ENCODE measurements around the gene RAD51B.
"Not testable (repeated sequence)": the region's sequence is repeated elsewhere in the genome, so short reads cannot be mapped to it uniquely, and the experiment has no call there.

Gene RAD51B

GRCh38 chr14:68282479-68283377 lies 463.1 kb downstream of the RAD51B start:
- ATAC-seq (ENCODE audit: low read depth) (peak; percentile 60), DNase-seq (ENCODE audit: low spot score in 2 of 2) (no peak)
- Mint-ChIP-seq H3K4me1 (peaks cover 76% of the 10 kb centered on the region), H3K9me3 (no peaks in the 10 kb centered on the region), H3K27me3 (no peaks in the 10 kb centered on the region), H3K36me3 (no peaks in the 10 kb centered on the region), H3K27ac (peak overlapping the region; percentile 98), H3K4me3 (peak overlapping the region; percentile 66)

- peak; percentile 72 for ATAC-seq (ENCODE audit: low read depth)
- no peaks in the 10 kb centered on the region for H3K27me3 Mint-ChIP-seq
- peak; percentile 58 to 62 for DNase-seq (ENCODE audit: low spot score in 2 of 2)
- no peaks in the 10 kb centered on the region for H3K36me3 Mint-ChIP-seq
- H3K4me1 Mint-ChIP-seq, result peaks cover 71% of the 10 kb centered on the region
- H3K27ac Mint-ChIP-seq, result peak overlapping the region; percentile 98
- H3K9me3 Mint-ChIP-seq, result no peaks in the 10 kb centered on the region
- H3K4me3 Mint-ChIP-seq, result peak overlapping the region; percentile 22
These were observed 464.0 kb downstream of the RAD51B start for GRCh38 chr14:68283378-68284123.

DNA sequence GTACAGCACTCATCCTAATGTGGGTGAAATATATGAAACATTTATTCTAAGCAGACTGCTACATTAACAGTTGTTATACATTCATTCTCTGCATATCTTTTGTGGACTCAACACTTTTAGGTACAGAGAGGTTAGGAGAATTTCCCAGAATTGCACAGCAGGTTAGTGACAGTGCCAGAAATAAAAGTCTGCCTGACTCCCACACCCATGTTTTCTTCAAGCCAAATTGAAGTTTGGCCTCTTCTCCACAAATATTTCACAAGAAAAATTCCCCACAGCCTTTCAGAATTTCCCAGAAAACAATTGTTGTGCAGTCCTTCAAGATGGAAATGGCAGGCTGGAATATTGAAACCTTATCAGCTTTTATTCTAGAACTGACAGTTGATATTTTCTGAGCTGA lies 464.8 kb downstream of the RAD51B start:
- Mint-ChIP-seq H3K4me3 (no peak overlapping the region), H3K36me3 (no peaks in the 10 kb centered on the region), H3K27me3 (no peaks in the 10 kb centered on the region), H3K27ac (peak overlapping the region; percentile 98), H3K9me3 (no peaks in the 10 kb centered on the region), H3K4me1 (peaks cover 64% of the 10 kb centered on the region)
- ATAC-seq (ENCODE audit: low read depth) (no peak), DNase-seq (ENCODE audit: low spot score in 2 of 2) (no peak)

GRCh38 chr14:68284834-68285233 lies 465.3 kb downstream of the RAD51B start:
- DNase-seq (ENCODE audit: low spot score in 2 of 2) (no peak), ATAC-seq (ENCODE audit: low read depth) (no peak)
- no peaks in the 10 kb centered on the region for H3K36me3 Mint-ChIP-seq
- peak overlapping the region; percentile 98 for H3K27ac Mint-ChIP-seq
- H3K4me1 Mint-ChIP-seq, result peaks cover 61% of the 10 kb centered on the region
- peak overlapping the region; percentile 73 for H3K4me3 Mint-ChIP-seq
- no peaks in the 10 kb centered on the region for H3K9me3 Mint-ChIP-seq
- no peaks in the 10 kb centered on the region for H3K27me3 Mint-ChIP-seq

DNA sequence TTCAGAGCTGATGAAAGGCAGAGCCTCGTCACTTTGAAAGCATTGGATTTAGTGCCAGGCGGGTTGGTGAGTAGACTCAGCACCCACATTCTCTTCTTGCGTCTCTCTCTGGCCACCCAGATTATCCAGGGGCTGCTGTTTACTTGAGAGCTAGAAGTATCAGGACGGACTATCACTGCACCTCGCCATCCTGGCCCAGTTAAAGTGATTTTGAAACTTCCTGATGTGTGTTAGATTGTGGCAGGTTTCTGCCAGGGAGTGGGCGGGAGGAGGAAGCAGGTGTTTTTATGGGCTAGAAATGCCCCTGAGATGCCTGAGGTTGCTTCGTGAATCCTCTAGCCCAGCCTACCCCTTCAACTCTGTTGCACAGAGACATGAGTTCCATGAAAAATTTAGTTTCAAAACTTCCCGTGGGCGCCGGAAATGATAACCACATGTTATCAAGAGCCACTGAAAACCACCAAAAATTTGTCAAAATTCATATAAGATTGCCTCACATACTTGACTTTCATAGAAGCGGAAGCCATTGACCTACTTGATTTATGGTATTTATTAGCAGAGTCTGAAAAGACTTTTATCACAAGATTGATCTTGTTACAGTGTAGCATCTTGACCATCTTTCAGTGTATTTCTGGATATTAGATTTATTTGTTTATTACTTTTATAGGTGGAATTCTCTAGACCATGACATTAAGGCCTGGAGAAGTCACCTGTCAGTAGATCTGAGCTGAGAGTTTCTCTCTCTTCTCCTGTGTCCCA lies 466.0 kb downstream of the RAD51B start:
- peak overlapping the region; percentile 98 for H3K27ac Mint-ChIP-seq
- peak overlapping the region; percentile 73 for H3K4me3 Mint-ChIP-seq
- H3K9me3 Mint-ChIP-seq, result no peaks in the 10 kb centered on the region
- ATAC-seq (ENCODE audit: low read depth) (peak; percentile 44), DNase-seq (ENCODE audit: low spot score in 2 of 2) (no peak)
- H3K4me1 Mint-ChIP-seq, result peaks cover 56% of the 10 kb centered on the region
- H3K36me3 Mint-ChIP-seq, result no peaks in the 10 kb centered on the region
- no peaks in the 10 kb centered on the region for H3K27me3 Mint-ChIP-seq

DNA sequence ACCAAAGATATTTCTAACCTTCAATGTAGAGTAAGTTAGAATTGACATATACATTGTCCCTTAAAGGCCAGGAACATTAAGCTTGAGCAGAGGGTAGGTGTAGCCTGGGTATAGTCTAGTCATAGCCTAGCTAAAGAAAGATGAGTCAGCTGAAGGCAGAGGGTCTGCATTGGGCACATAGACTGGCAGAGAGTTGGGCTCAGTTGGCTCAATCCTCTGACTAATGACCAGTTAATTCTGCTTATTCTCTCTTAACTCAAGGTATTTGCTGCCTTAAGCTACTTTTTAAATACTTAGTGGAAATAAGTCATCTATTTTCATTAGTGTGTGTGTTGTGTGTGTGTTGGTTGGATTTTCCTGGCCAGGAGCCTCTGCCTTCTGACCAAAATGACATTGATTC lies 467.1 kb downstream of the RAD51B start:
- Mint-ChIP-seq H3K36me3 (no peaks in the 10 kb centered on the region), H3K9me3 (no peaks in the 10 kb centered on the region), H3K27me3 (no peaks in the 10 kb centered on the region), H3K4me3 (no peak overlapping the region), H3K27ac (peak overlapping the region; percentile 98), H3K4me1 (peaks cover 48% of the 10 kb centered on the region)
- DNase-seq (ENCODE audit: low spot score in 2 of 2) (no peak), ATAC-seq (ENCODE audit: low read depth) (no peak)

DNA sequence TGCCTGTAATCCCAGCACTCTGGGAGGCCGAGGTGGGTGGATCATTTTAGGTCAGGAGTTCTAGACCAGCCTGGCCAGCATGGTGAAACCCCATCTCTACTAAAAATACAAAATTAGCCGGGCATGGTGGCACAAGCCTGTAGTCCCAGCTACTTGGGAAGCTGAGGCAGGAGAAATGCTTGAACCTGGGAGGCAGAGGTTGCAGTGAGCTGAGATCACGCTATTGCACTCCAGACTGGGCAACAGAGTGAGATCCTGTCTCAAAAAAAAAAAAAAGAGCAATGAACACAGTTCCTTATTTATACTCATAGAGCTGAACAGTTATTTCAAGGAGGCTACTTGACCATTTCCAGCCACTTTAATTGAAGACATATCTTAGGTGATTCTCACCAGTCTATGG lies 469.9 kb downstream of the RAD51B start:
- not testable (repeated sequence) for H3K4me3 Mint-ChIP-seq; ATAC-seq (ENCODE audit: low read depth); H3K27me3 Mint-ChIP-seq; H3K36me3 Mint-ChIP-seq; DNase-seq (ENCODE audit: low spot score in 2 of 2); H3K27ac Mint-ChIP-seq; H3K9me3 Mint-ChIP-seq
- H3K4me1 Mint-ChIP-seq, result peaks cover 47% of the 10 kb centered on the region

DNA sequence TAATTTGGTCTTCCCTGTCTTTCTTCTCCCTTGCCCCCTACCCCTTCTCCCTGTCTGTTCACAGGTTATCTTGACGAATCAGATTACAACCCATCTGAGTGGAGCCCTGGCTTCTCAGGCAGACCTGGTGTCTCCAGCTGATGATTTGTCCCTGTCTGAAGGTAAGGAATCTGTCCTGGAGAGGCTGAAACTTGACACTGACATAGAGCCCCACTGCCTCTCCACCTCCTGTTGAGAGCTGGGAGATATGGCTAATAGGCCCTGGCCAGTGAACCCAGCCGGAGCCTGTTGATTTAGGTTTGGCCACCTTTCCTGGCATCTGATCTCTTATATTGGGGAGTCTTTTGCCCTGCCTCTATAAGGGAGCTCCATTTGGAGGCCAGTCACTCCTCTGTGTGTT lies 472.2 kb downstream of the RAD51B start:
- DNase-seq (ENCODE audit: low spot score in 2 of 2), result no peak
- Mint-ChIP-seq H3K9me3 (no peaks in the 10 kb centered on the region), H3K36me3 (no peaks in the 10 kb centered on the region), H3K4me3 (peak overlapping the region; percentile 35), H3K27me3 (no peaks in the 10 kb centered on the region), H3K4me1 (peaks cover 47% of the 10 kb centered on the region), H3K27ac (peak overlapping the region; percentile 91)
- ATAC-seq (ENCODE audit: low read depth), result no peak

GRCh38 chr14:68292441-68293215 lies 473.0 kb downstream of the RAD51B start:
- H3K27ac Mint-ChIP-seq, result peak overlapping the region; percentile 91
- H3K4me1 Mint-ChIP-seq, result peaks cover 44% of the 10 kb centered on the region
- no peaks in the 10 kb centered on the region for H3K36me3 Mint-ChIP-seq
- peak; percentile 52 for ATAC-seq (ENCODE audit: low read depth)
- peak overlapping the region; percentile 50 for H3K4me3 Mint-ChIP-seq
- no peak for DNase-seq (ENCODE audit: low spot score in 2 of 2)
- H3K27me3 Mint-ChIP-seq, result no peaks in the 10 kb centered on the region
- no peaks in the 10 kb centered on the region for H3K9me3 Mint-ChIP-seq

DNA sequence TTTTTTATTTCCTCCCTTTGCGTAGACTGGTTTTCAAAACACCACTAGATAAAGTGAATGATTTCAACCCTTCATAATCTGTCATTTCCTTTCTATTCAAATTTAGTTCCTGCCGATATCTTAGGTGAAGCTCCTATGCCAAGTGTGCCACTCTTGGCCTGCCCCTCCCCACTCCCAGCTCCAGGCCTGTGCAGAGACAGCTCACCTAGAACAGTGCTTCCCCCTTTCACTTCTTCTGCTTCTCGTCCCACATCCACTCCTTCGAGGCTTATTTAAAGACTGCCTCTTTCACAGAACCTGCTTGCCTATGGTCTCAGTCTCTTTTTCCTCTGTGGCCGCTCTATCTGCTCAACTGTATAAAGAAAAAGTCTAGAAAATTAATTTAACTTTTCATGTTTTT lies 473.8 kb downstream of the RAD51B start:
- Mint-ChIP-seq H3K27me3 (no peaks in the 10 kb centered on the region), H3K9me3 (no peaks in the 10 kb centered on the region), H3K36me3 (peaks cover 2% of the 10 kb centered on the region), H3K27ac (peak overlapping the region; percentile 91), H3K4me3 (peak overlapping the region; percentile 50), H3K4me1 (peaks cover 45% of the 10 kb centered on the region)
- ATAC-seq (ENCODE audit: low read depth) (peak; percentile 91), DNase-seq (ENCODE audit: low spot score in 2 of 2) (no peak)

GRCh38 chr14:68295316-68295816 lies 475.8 kb downstream of the RAD51B start:
- Mint-ChIP-seq H3K27ac (peak overlapping the region; percentile 91), H3K27me3 (no peaks in the 10 kb centered on the region), H3K4me3 (no peak overlapping the region), H3K9me3 (no peaks in the 10 kb centered on the region), H3K36me3 (peaks cover 4% of the 10 kb centered on the region), H3K4me1 (peaks cover 45% of the 10 kb centered on the region)
- DNase-seq (ENCODE audit: low spot score in 2 of 2) (no peak), ATAC-seq (ENCODE audit: low read depth) (no peak)

DNA sequence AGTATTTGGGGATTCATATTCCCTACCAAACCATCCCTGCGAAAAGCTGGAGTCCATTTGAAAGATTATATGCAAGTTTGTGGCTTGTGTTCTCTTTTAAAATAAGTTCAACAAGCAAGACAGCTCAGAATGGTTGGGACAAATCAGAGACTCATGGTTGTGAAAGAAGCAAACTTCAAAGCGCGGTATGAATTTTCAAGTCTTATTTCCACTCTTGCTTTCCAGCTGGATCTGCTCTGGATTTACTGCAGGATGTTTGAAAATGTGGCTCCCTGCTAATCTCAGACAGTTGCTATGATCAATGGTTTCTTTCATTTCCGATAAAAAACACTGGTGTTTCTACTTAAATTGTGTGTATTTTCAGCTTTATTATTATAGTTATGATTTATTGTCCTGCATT lies 477.5 kb downstream of the RAD51B start:
- peaks cover 41% of the 10 kb centered on the region for H3K4me1 Mint-ChIP-seq
- no peak overlapping the region for H3K4me3 Mint-ChIP-seq
- ATAC-seq (ENCODE audit: low read depth) (no peak), DNase-seq (ENCODE audit: low spot score in 2 of 2) (no peak)
- H3K27me3 Mint-ChIP-seq, result no peaks in the 10 kb centered on the region
- peaks cover under 1% of the 10 kb centered on the region for H3K9me3 Mint-ChIP-seq
- no peak overlapping the region for H3K27ac Mint-ChIP-seq
- H3K36me3 Mint-ChIP-seq, result peaks cover 7% of the 10 kb centered on the region

DNA sequence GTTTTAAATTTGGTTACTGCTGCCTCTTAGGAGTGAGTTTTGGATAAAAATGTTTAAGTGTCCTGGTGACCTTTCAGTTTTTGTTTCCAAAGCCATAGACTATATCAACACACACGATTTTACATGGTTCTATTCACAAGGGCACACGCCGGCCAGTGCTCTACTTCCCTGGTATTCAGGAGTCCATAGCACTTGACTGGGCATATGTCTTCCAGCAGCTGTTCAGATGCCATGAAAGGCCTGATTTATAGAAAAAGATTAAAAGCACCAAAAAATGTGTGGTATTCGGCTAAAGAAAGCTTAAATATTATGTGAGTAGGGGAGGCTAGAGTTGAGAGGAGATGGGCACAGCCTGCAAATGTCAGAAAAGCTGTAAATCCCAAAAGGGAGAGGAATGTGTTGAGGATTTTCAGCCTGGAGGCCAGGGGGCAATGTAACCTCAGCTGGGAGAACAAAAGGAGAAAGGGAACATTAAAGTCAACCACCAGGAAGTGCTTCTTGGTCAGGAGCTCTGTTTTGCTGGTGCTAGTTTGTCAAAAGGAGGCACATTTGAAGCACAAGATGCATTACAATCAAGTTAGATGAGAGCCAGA lies 478.4 kb downstream of the RAD51B start:
- no peak for DNase-seq (ENCODE audit: low spot score in 2 of 2)

More for the DNA sequence above, 478.4 kb downstream of the RAD51B start:
- peaks cover 32% of the 10 kb centered on the region for H3K4me1 Mint-ChIP-seq
- ATAC-seq (ENCODE audit: low read depth), result no peak
- no peaks in the 10 kb centered on the region for H3K27me3 Mint-ChIP-seq
- H3K4me3 Mint-ChIP-seq, result no peak overlapping the region
- H3K27ac Mint-ChIP-seq, result peak overlapping the region; percentile 22
- peaks cover 13% of the 10 kb centered on the region for H3K36me3 Mint-ChIP-seq
- peaks cover 5% of the 10 kb centered on the region for H3K9me3 Mint-ChIP-seq

Measured in memory B cell (primary cell).